ENCODE measurements around the gene CCDC7.
"Not testable (repeated sequence)": the region's sequence is repeated elsewhere in the genome, so short reads cannot be mapped to it uniquely, and the experiment has no call there.

The CCDC7 gene

DNA sequence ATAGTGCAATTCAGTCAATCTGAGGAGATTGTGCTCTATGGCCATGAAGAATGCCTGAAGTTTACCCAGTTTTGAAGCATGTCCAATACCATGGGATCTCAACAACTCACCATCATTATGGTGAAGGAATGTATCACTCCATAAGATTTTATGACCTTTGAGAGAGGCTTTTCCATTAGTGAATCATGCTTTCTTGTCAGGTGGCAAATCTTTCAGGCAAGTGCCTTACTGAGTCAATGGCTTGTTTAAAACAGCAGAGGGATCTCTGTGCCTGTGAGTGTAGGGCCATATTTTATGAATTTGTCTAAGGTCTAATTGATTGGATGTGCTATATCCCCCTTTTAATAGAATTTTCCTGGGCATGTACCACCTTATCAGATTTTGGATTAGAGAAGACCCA, 131.5 kb downstream of the CCDC7 start:
- Histone ChIP-seq H3K36me3 (ENCODE audit: insufficient read depth, low read length) (no peaks in the 10 kb centered on the region), H3K9ac (ENCODE audit: low read depth, low read length) (no peak overlapping the region), H3K4me1 (ENCODE audit: insufficient read depth, low read length) (no peaks in the 10 kb centered on the region), H3K9me3 (ENCODE audit: control insufficient read depth, insufficient read depth, low read length) (no peaks in the 10 kb centered on the region)

DNA sequence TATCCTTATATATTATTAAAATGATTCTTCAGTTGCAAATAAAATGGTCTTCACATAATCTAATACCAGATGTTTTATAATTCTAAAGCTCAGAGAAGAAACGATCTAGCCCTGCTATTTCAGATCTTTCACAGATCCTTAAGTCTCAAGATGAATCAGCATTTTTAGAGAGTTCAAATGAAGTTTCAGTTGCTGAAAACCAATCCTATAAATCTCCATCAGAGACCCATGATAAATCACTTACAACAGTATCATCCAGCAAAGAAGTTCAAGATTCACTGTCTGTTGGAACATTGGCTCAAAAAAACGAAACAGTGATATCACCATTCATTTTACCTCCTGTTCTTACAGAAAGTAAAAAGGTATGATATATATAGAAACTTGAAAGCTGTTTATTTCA, 137.0 kb downstream of the CCDC7 start:
- Histone ChIP-seq H3K4me1 (ENCODE audit: insufficient read depth, low read length) (no peaks in the 10 kb centered on the region), H3K9me3 (ENCODE audit: control insufficient read depth, insufficient read depth, low read length) (no peaks in the 10 kb centered on the region), H3K9ac (ENCODE audit: low read depth, low read length) (no peak overlapping the region), H3K36me3 (ENCODE audit: insufficient read depth, low read length) (no peaks in the 10 kb centered on the region)

DNA sequence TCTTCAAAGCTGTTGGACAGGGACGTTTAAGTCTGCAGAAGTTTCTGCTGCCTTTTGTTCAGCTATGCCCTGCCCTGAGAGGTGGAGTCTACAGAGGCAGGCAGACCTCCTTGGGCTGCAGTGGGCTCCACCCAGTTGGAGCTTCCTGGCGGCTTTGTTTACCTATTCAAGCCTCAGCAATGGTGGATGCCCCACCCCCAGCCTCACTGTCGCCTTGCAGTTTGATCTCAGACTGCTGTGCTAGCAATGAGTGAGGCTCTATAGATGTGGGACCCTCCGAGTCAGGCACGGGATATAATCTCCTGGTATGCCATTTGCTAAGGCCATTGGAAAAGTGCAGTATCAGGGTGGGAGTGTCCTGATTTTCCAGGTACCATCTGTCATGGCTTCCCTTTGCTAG, 152.1 kb downstream of the CCDC7 start:
- not testable (repeated sequence) for H3K36me3 ChIP-seq (ENCODE audit: insufficient read depth, low read length); H3K9me3 ChIP-seq (ENCODE audit: control insufficient read depth, insufficient read depth, low read length); H3K9ac ChIP-seq (ENCODE audit: low read depth, low read length); H3K4me1 ChIP-seq (ENCODE audit: insufficient read depth, low read length)

DNA sequence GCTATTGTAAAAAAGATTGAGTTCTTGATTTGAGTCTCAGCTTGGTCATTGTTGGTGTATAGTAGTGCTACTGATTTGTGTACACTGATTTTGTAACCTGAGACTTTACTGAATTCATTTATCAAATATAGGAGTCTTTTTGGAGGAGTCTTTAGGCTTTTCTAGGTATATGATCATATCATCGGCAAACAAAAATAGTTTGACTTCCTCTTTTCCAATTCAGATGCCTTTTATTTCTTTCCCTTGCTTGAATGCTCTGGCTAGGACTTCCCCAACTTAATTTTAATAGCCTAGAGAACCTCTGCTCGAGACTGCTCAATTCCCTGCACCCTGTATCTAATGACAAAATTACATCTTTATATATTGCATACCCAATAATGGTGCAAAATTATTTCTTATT, 154.4 kb downstream of the CCDC7 start:
- H3K9me3 ChIP-seq (ENCODE audit: control insufficient read depth, insufficient read depth, low read length): peaks cover 5% of the 10 kb centered on the region; the same call in 1 of the 2 replicates
- H3K9ac ChIP-seq (ENCODE audit: low read depth, low read length): no peak overlapping the region
- no peaks in the 10 kb centered on the region for H3K4me1 ChIP-seq (ENCODE audit: insufficient read depth, low read length)
- no peaks in the 10 kb centered on the region for H3K36me3 ChIP-seq (ENCODE audit: insufficient read depth, low read length)

DNA sequence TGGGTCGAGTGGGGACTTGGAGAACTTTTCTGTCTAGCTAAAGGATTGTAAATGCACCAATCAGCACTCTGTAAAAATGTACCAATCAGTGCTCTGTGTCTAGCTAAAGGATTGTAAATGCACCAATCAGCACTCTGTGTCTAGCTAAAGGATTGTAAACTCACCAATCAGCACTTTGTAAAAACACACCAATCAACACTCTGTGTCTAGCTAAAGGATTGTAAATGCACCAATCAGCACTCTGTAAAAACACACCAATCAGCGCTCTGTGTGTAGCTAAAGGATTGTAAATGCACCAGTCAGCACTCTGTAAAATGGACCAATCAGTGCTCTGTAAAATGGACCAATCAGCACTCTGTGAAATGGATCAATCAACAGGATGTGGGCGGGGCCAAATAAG, 155.6 kb downstream of the CCDC7 start:
- not testable (repeated sequence) for H3K36me3 ChIP-seq (ENCODE audit: insufficient read depth, low read length); H3K4me1 ChIP-seq (ENCODE audit: insufficient read depth, low read length); H3K9me3 ChIP-seq (ENCODE audit: control insufficient read depth, insufficient read depth, low read length); H3K9ac ChIP-seq (ENCODE audit: low read depth, low read length)

DNA sequence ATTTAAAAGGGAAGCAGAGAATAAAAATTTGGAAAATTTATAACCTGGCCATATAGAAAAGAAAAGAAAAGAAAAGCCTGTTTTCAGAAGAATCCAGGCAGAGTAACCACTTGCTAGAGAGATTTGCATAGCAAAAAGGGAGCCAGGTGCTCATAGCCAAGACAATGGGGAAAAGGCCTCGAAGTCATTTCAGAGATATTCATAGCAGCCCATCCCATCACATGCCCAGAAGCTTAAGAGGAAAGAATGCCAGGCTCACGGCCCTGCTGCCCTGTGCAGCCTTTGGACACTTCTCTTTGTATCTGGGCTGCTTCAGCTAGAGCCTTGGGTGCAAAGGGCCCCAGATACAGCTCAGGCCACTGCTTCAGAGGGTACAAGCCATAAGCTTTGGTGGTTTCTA, 159.8 kb downstream of the CCDC7 start:
- no peak overlapping the region for H3K9ac ChIP-seq (ENCODE audit: low read depth, low read length)
- H3K36me3 ChIP-seq (ENCODE audit: insufficient read depth, low read length): no peaks in the 10 kb centered on the region
- peaks cover under 1% of the 10 kb centered on the region; the same call in 1 of the 2 replicates for H3K9me3 ChIP-seq (ENCODE audit: control insufficient read depth, insufficient read depth, low read length)
- no peaks in the 10 kb centered on the region for H3K4me1 ChIP-seq (ENCODE audit: insufficient read depth, low read length)

DNA sequence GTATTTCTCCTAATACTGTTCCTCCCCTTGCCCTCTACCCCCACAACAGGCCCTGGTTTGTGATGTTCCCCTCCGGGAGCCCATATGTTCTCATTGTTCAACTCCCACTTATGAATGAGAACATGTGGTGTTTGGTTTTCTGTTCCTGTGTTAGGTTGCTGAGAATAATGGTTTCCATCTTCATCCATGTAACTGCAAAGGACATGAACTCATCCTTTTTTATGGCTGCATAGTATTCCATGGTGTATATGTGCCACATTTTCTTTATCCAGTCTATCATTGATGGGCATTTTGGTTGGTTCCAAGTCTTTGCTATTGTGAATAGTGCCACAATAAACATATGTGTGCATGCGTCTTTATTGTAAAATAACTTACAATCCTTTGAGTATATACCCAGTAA, 164.6 kb downstream of the CCDC7 start:
- H3K36me3 ChIP-seq (ENCODE audit: insufficient read depth, low read length); H3K9me3 ChIP-seq (ENCODE audit: control insufficient read depth, insufficient read depth, low read length); H3K4me1 ChIP-seq (ENCODE audit: insufficient read depth, low read length); H3K9ac ChIP-seq (ENCODE audit: low read depth, low read length): not testable (repeated sequence)

DNA sequence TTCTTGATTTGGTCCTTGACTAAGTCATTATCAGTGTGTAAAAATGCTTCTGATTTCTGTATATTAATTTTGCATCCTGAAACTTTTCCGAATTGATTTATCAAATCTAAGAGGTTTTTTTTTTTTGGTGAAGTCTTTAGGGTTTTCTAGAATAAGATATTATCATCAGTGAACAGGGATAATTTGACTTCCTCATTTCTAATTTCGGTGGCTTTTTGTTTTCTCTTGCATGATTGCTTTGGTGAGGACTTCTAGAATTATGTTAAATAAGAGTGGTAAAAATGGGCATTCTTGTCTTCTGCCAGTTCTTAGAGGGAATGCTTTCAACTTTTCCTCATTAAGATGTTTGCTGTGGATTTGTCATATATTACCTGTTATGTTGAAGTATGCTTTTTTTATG, 170.5 kb downstream of the CCDC7 start:
- Histone ChIP-seq H3K4me1 (ENCODE audit: insufficient read depth, low read length) (no peaks in the 10 kb centered on the region), H3K9me3 (ENCODE audit: control insufficient read depth, insufficient read depth, low read length) (no peaks in the 10 kb centered on the region), H3K36me3 (ENCODE audit: insufficient read depth, low read length) (no peaks in the 10 kb centered on the region), H3K9ac (ENCODE audit: low read depth, low read length) (no peak overlapping the region)

DNA sequence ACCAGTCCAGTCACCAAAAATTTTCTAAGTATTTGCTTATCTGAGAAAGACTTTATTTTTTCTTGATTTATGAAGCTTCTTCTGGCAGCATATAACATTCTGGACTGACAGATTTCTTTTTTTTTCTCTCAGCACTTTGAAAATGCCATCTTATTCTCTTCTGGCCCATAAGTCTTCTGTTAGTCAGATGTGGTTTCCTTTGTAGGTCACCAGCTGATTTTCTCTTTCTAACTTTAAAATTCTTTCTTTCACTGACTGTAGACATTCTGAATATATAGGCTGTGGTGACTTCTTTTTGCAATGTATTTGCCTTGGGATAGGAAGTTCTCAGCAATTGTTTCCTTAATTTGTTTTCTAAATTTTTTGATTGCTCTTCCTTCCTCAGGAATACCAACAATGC, 172.5 kb downstream of the CCDC7 start:
- H3K9me3 ChIP-seq (ENCODE audit: control insufficient read depth, insufficient read depth, low read length): no peaks in the 10 kb centered on the region
- no peaks in the 10 kb centered on the region for H3K4me1 ChIP-seq (ENCODE audit: insufficient read depth, low read length)
- H3K36me3 ChIP-seq (ENCODE audit: insufficient read depth, low read length): no peaks in the 10 kb centered on the region
- H3K9ac ChIP-seq (ENCODE audit: low read depth, low read length): no peak overlapping the region

DNA sequence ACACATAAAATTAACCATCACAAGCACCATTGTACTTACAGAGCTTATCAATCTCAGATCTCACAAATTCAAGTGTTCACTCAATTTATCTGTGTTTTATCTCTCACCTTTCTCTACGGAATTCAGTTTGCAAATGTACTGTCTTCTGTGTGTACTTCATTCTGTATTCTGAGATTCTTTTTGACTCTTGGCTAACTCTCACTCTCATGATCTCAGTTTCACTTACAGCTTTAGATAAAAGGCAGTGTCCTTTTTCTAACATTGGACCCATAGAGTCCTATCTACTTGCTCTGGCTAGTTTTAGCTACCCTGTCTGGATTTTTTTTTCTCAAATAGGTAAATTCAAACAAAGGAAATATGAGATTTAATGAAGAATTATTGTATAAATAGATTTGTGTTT, 176.0 kb downstream of the CCDC7 start:
- H3K9ac ChIP-seq (ENCODE audit: low read depth, low read length): no peak overlapping the region
- H3K9me3 ChIP-seq (ENCODE audit: control insufficient read depth, insufficient read depth, low read length): no peaks in the 10 kb centered on the region
- no peaks in the 10 kb centered on the region for H3K36me3 ChIP-seq (ENCODE audit: insufficient read depth, low read length)
- no peaks in the 10 kb centered on the region for H3K4me1 ChIP-seq (ENCODE audit: insufficient read depth, low read length)

DNA sequence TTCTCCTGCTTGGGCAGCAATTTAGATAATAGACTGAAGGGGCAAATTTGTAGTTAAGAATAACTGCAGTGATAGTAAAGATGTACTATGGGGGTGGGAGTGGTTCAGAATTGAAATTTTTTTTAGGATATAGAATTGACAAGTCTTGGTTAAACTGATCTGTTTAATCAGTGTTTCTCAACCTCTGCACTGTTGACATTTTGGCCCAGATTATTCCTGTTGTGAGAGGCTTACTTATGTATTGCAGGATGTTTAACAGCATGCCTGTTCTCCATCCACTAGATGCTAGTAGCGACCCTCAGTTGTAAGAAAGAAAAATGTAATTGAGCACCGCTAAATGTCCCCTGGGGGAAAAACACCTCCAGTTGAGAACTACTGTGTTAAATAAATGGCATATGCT, 176.5 kb downstream of the CCDC7 start:
- no peaks in the 10 kb centered on the region for H3K4me1 ChIP-seq (ENCODE audit: insufficient read depth, low read length)
- H3K9me3 ChIP-seq (ENCODE audit: control insufficient read depth, insufficient read depth, low read length): no peaks in the 10 kb centered on the region
- H3K9ac ChIP-seq (ENCODE audit: low read depth, low read length): no peak overlapping the region
- no peaks in the 10 kb centered on the region for H3K36me3 ChIP-seq (ENCODE audit: insufficient read depth, low read length)

DNA sequence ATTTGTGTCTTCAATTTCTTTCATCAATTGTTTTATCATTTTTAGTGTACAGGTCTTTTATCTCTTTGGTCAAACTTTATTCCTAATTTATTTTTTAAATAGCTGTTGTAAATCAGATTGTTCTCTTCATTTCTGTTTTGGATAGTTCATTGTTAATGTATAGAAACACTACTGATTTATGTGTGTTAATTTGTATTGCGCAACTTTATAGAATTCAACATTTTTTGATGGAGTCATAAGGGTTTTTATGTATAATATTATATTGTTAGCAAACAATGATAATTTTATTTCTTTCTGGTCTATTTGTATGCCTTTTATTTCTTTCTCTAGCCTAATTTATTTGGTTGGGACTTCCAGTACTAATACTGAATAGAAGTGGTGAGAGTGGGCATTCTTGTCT, 181.2 kb downstream of the CCDC7 start:
- Histone ChIP-seq H3K9me3 (ENCODE audit: control insufficient read depth, insufficient read depth, low read length) (no peaks in the 10 kb centered on the region), H3K36me3 (ENCODE audit: insufficient read depth, low read length) (no peaks in the 10 kb centered on the region), H3K4me1 (ENCODE audit: insufficient read depth, low read length) (no peaks in the 10 kb centered on the region), H3K9ac (ENCODE audit: low read depth, low read length) (no peak overlapping the region)

DNA sequence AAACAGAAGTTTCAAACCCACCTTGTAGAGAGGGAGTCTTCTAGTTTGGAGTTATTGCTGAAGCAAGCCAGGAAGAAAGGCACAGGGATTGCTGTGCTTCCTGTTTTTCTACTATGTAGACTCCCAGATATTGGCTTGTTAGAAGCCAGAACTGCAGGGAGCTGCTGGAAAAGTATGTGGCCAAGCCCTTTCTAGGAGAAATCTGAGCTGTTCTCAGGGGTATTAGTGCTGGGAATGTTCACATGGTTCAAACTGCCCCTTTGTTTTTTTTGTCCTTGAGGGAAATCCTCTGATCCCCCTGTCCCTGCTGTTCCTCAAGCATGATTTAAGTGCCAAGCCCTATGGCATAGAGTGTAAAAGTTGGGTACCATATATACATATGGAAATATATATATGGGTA, 184.0 kb downstream of the CCDC7 start:
- no peaks in the 10 kb centered on the region for H3K4me1 ChIP-seq (ENCODE audit: insufficient read depth, low read length)
- H3K9me3 ChIP-seq (ENCODE audit: control insufficient read depth, insufficient read depth, low read length): no peaks in the 10 kb centered on the region
- H3K36me3 ChIP-seq (ENCODE audit: insufficient read depth, low read length): no peaks in the 10 kb centered on the region
- no peak overlapping the region for H3K9ac ChIP-seq (ENCODE audit: low read depth, low read length)

DNA sequence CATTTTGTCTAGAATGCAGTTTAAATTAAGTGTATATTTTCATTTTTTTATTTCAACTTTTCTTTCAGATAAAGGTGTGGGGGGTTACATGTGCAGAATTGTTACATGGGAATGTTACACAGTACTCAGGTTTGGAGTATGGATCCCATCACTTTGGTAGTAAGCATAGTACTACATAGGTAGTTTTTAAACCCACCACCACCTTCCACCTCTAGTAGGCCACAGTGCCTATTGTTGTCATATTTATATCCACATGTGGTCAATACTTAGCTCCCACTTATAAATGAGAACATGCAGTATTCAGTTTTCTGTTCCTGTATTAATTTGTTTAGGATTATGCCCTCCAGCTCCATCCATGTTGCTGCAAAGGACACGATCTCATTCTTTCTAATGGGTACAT, 200.6 kb downstream of the CCDC7 start:
- no peak overlapping the region for H3K9ac ChIP-seq (ENCODE audit: low read depth, low read length)
- no peaks in the 10 kb centered on the region for H3K4me1 ChIP-seq (ENCODE audit: insufficient read depth, low read length)

DNA sequence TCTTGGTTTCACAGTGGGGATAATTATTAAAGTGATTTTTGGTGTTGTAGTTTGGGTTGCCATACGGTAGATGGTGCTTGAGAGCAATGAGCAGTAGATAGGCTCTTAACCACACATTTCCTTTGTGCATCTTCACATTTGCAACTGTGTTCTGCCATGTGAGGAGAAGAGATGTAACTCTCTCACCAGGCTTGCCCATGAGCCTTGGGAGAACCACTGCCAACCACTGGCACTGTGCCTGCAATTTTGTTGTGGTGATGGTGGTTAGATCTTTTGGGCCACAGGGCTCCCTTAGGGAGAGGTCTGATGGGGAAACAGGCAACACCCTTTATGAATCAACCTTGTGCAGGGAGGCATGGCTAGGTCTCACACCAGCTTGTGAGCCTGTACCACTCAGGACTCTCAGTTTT, 204.3 kb downstream of the CCDC7 start:
- Histone ChIP-seq H3K9me3 (ENCODE audit: control insufficient read depth, insufficient read depth, low read length) (no peaks in the 10 kb centered on the region; the same call in 1 of the 2 replicates), H3K4me1 (ENCODE audit: insufficient read depth, low read length) (no peaks in the 10 kb centered on the region)

More for the DNA sequence above, 200.6 kb downstream of the CCDC7 start:
- H3K9me3 ChIP-seq (ENCODE audit: control insufficient read depth, insufficient read depth, low read length): peaks cover 2% of the 10 kb centered on the region; the same call in 1 of the 2 replicates
- H3K36me3 ChIP-seq (ENCODE audit: insufficient read depth, low read length): no peaks in the 10 kb centered on the region

DNA sequence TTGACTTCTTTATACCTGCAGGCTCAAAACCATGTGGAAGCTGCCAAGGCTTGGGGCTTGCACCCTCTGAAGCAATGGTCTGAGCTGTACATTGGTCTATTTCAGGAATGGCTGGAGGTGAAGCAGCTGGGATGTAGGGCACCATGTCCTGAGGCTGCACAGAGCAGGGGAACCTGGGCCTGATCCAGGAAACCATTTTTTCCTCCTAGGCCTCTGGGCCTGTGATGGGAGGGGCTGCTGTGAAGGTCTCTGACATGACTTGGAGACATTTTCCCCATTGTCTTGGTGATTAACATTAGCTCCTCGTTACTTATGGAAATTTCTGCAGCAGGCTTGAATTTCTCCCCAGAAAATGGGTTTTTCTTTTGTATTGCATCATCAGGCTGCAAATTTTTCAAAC, 211.5 kb downstream of the CCDC7 start:
- not testable (repeated sequence) for H3K9ac ChIP-seq (ENCODE audit: low read depth, low read length); H3K36me3 ChIP-seq (ENCODE audit: insufficient read depth, low read length); H3K4me1 ChIP-seq (ENCODE audit: insufficient read depth, low read length); H3K9me3 ChIP-seq (ENCODE audit: control insufficient read depth, insufficient read depth, low read length)

More for the DNA sequence above, 204.3 kb downstream of the CCDC7 start:
- Histone ChIP-seq H3K36me3 (ENCODE audit: insufficient read depth, low read length) (no peaks in the 10 kb centered on the region), H3K9ac (ENCODE audit: low read depth, low read length) (no peak overlapping the region)
